Measurements from ENCODE around the gene FGF5. TPM values are rescaled to one million over a fixed set of nuclear protein-coding genes. Genes with fewer than 3 reads are reported as not detected.
"Not testable (repeated sequence)": the region's sequence is repeated elsewhere in the genome, so short reads cannot be mapped to it uniquely, and the experiment has no call there.

FGF5 gene
- total and polyA plus RNA-seq, 2 donors: under 0.01 to 0.02 TPM

DNA sequence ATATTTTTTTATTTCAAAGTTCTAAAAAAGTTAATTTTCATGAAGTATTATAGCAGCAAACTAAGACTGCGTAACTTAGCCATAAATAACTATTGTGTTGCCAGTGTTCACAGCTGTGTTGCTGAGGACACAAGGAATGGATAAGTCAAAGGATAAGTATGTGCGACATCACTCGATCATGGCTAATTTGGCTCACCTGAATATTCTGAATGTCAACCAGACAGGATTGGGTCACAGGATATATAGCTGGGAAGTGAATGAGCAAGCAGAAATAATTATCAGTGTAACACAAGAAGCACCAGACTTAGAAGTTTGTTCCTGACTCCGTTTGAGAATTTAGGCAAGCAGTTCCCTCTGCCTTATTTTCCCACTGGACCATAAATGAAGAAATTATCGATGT lies 35.3 kb upstream of the FGF5 start:
- Histone ChIP-seq H3K27ac (ENCODE audit: low read depth in 1 of 2, low read length in 1 of 2) (no peak overlapping the region), H3K4me1 (ENCODE audit: control insufficient read depth in 2 of 2, insufficient read depth in 2 of 2, low read length in 2 of 2) (no peaks in the 10 kb centered on the region), H3K4me3 (ENCODE audit: low read length in 2 of 2) (no peak overlapping the region), H3K27me3 (ENCODE audit: control insufficient read depth in 2 of 2, insufficient read depth in 1 of 2, low read length in 1 of 2) (no peaks in the 10 kb centered on the region), H3K36me3 (ENCODE audit: control insufficient read depth in 2 of 2, insufficient read depth in 2 of 2, low read length in 1 of 2) (no peaks in the 10 kb centered on the region), H3K9me3 (ENCODE audit: control insufficient read depth in 2 of 2, insufficient read depth in 1 of 2, low read length in 1 of 2) (no peaks in the 10 kb centered on the region)
- DNase-seq (ENCODE audit: low read depth in 6 of 9, low spot score in 9 of 9): no peak
- WGBS: 95% methylated on average over 5 of the region's 5 CpGs

DNA sequence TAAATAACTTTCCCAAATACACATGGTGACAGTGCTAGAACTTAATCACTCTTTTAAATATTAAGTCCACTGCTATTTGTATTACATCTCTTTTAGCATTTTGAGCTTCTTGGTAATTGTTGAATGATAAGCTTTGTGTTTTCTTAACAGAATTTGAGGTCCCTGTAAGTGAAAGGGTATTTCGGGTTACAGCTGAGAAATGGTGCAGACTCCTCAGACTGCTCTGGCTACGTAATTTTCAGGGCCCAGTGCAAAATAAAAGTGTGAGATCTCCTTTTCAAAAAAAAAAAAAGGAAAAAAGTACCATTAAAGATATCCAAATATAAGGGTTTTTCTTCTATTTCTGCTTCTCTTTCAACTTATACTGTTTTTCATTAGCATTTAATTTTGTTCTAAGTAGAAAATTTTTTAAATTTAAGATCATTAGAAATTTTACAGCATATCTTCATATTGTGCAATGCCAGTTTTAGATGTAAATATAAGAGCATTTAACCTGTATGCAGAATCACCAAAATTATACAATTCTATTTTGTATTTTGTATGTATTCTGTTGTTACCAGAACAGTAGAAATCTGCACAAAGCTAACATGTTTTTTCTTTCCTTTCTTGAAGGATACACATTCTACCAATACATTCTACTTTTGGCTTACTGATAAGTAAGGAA lies 33.6 kb upstream of the FGF5 start:
- Histone ChIP-seq H3K4me1 (ENCODE audit: control insufficient read depth in 2 of 2, insufficient read depth in 2 of 2, low read length in 2 of 2) (no peaks in the 10 kb centered on the region), H3K27me3 (ENCODE audit: control insufficient read depth in 2 of 2, insufficient read depth in 1 of 2, low read length in 1 of 2) (no peaks in the 10 kb centered on the region), H3K4me3 (ENCODE audit: low read length in 2 of 2) (no peak overlapping the region), H3K36me3 (ENCODE audit: control insufficient read depth in 2 of 2, insufficient read depth in 2 of 2, low read length in 1 of 2) (no peaks in the 10 kb centered on the region), H3K27ac (ENCODE audit: low read depth in 1 of 2, low read length in 1 of 2) (no peak overlapping the region), H3K9me3 (ENCODE audit: control insufficient read depth in 2 of 2, insufficient read depth in 1 of 2, low read length in 1 of 2) (no peaks in the 10 kb centered on the region)
- no peak for DNase-seq (ENCODE audit: low read depth in 6 of 9, low spot score in 9 of 9)
- WGBS: 96% methylated on average over 2 of the region's 2 CpGs

DNA sequence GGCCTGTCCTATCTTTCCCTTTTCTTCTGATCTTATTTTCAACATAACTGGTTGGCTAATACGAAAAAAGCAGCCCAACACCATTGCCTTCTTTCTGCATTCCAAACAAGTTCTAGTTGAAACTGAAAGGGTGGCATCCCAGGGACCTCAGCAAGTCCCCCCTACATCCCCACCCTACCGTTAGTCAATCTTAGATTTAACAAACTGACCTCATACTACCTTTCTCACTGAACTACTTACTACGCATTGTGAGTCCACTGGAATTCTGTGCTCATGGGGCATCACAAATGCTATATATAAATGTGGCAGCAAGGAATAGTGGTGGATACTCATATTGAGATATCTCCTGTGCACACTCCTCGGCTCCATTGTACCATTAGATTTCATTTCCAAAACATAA lies 33.1 kb upstream of the FGF5 start:
- WGBS: 95% methylated on average over 4 of the region's 4 CpGs

DNA sequence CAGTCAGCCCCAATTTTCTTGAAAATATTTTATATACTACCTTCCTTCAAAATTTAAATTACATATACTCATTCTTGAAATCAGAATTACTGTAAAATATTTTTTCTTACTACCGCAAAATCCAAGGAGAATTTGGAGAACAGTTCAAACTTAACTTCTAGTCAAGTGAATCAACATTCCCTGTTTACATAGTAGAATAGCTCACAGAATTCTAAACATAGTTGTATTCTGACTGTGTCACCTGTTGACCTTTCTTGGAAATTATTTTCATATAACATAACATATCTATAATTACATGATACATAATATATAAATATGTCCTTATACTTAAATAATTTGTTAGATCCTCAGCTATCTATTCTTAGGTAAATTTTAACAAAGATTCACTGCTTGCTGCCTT lies 31.0 kb upstream of the FGF5 start:
- no peaks in the 10 kb centered on the region for H3K4me1 ChIP-seq (ENCODE audit: control insufficient read depth in 2 of 2, insufficient read depth in 2 of 2, low read length in 2 of 2)
- no peak overlapping the region for H3K4me3 ChIP-seq (ENCODE audit: low read length in 2 of 2)
- H3K27ac ChIP-seq (ENCODE audit: low read depth in 1 of 2, low read length in 1 of 2): no peak overlapping the region
- H3K36me3 ChIP-seq (ENCODE audit: control insufficient read depth in 2 of 2, insufficient read depth in 2 of 2, low read length in 1 of 2): no peaks in the 10 kb centered on the region
- DNase-seq (ENCODE audit: low read depth in 6 of 9, low spot score in 9 of 9): no peak
- WGBS: 100% methylated on average over 1 of the region's 1 CpG
- no peaks in the 10 kb centered on the region for H3K27me3 ChIP-seq (ENCODE audit: control insufficient read depth in 2 of 2, insufficient read depth in 1 of 2, low read length in 1 of 2)
- H3K9me3 ChIP-seq (ENCODE audit: control insufficient read depth in 2 of 2, insufficient read depth in 1 of 2, low read length in 1 of 2): no peaks in the 10 kb centered on the region

More for the DNA sequence above, 33.1 kb upstream of the FGF5 start:
- no peak overlapping the region for H3K27ac ChIP-seq (ENCODE audit: low read depth in 1 of 2, low read length in 1 of 2)
- no peak overlapping the region for H3K4me3 ChIP-seq (ENCODE audit: low read length in 2 of 2)
- no peaks in the 10 kb centered on the region for H3K4me1 ChIP-seq (ENCODE audit: control insufficient read depth in 2 of 2, insufficient read depth in 2 of 2, low read length in 2 of 2)
- no peak for DNase-seq (ENCODE audit: low read depth in 6 of 9, low spot score in 9 of 9)
- H3K27me3 ChIP-seq (ENCODE audit: control insufficient read depth in 2 of 2, insufficient read depth in 1 of 2, low read length in 1 of 2): no peaks in the 10 kb centered on the region
- H3K9me3 ChIP-seq (ENCODE audit: control insufficient read depth in 2 of 2, insufficient read depth in 1 of 2, low read length in 1 of 2): no peaks in the 10 kb centered on the region
- H3K36me3 ChIP-seq (ENCODE audit: control insufficient read depth in 2 of 2, insufficient read depth in 2 of 2, low read length in 1 of 2): no peaks in the 10 kb centered on the region

DNA sequence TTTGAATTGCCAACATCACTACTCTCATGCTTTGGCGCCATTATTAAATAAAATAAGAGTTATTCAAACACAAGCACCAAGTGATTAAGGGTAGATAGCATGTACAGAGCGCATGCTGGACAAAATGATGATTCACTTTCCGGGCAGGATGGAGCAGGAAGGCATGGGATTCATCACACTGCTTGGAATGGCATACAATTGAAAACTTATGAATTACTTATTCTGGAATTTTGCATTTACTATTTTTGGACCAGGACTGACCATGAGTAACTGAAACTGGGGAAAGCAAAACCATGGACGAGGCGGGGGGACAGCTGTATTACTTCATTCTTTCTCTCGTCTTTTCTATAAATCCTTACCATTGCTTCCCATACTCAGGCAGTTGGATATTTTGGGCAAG lies 28.5 kb upstream of the FGF5 start:
- no peaks in the 10 kb centered on the region for H3K4me1 ChIP-seq (ENCODE audit: control insufficient read depth in 2 of 2, insufficient read depth in 2 of 2, low read length in 2 of 2)
- no peak overlapping the region for H3K27ac ChIP-seq (ENCODE audit: low read depth in 1 of 2, low read length in 1 of 2)
- H3K27me3 ChIP-seq (ENCODE audit: control insufficient read depth in 2 of 2, insufficient read depth in 1 of 2, low read length in 1 of 2): no peaks in the 10 kb centered on the region
- DNase-seq (ENCODE audit: low read depth in 6 of 9, low spot score in 9 of 9): no peak
- H3K36me3 ChIP-seq (ENCODE audit: control insufficient read depth in 2 of 2, insufficient read depth in 2 of 2, low read length in 1 of 2): no peaks in the 10 kb centered on the region
- no peak overlapping the region for H3K4me3 ChIP-seq (ENCODE audit: low read length in 2 of 2)
- WGBS: 96% methylated on average over 6 of the region's 6 CpGs
- H3K9me3 ChIP-seq (ENCODE audit: control insufficient read depth in 2 of 2, insufficient read depth in 1 of 2, low read length in 1 of 2): no peaks in the 10 kb centered on the region

DNA sequence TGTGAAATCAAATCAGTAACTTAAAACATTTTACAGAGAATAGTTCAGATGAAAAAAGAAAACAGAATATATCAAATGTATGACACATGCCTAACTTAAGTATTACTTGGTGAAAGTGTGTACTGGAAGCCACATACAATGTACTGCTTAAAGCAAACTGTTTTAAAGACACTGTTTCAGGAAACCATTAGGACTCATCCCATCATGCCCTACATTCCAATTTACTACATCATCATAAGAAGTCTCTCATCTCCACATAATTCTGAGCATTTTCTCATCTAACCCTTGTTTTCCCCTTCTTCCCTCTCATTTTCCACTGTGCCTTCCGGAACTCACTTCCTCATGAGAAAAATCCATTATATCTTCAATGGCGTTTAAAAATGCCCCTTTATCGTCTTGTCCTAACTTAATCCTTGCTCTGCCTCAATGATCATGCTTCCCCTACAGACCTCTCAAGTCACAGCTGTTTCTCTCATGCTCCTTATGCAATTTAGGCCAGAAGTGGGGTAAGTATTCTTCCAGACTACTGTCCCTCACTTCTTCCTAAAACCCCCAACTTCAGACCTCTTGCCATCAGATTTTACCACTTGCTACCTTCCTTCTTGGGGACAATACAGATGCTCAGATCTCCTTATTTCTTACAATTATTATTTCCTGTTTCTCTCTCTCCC lies 26.8 kb upstream of the FGF5 start:
- Histone ChIP-seq H3K4me1 (ENCODE audit: control insufficient read depth in 2 of 2, insufficient read depth in 2 of 2, low read length in 2 of 2) (no peaks in the 10 kb centered on the region), H3K4me3 (ENCODE audit: low read length in 2 of 2) (no peak overlapping the region)
- WGBS: 98% methylated on average over 3 of the region's 3 CpGs

DNA sequence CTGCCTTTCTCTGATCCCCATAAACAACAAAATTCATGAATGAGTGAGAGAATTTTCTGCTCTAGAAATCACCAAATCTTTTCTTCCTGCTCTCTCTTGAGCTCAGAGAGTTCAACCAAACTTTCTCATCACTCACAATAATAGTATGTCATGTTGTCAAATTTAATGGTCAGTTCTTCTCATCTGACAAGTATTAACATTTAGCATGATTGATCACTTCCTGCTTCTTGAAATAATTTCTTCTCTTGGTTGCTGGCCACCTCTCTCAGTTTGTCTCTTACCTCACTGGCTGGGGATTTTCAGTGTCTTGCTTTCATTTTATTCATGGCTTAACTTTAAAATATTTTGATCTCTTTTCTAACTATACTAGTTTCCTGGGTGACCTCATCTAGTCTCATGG lies 25.5 kb upstream of the FGF5 start:
- Histone ChIP-seq H3K4me1 (ENCODE audit: control insufficient read depth in 2 of 2, insufficient read depth in 2 of 2, low read length in 2 of 2) (no peaks in the 10 kb centered on the region), H3K36me3 (ENCODE audit: control insufficient read depth in 2 of 2, insufficient read depth in 2 of 2, low read length in 1 of 2) (no peaks in the 10 kb centered on the region), H3K27ac (ENCODE audit: low read depth in 1 of 2, low read length in 1 of 2) (no peak overlapping the region), H3K9me3 (ENCODE audit: control insufficient read depth in 2 of 2, insufficient read depth in 1 of 2, low read length in 1 of 2) (peaks cover 0 to 5% of the 10 kb centered on the region in 2 donors), H3K27me3 (ENCODE audit: control insufficient read depth in 2 of 2, insufficient read depth in 1 of 2, low read length in 1 of 2) (no peaks in the 10 kb centered on the region), H3K4me3 (ENCODE audit: low read length in 2 of 2) (no peak overlapping the region)
- no peak for DNase-seq (ENCODE audit: low read depth in 6 of 9, low spot score in 9 of 9)

More for the DNA sequence above, 26.8 kb upstream of the FGF5 start:
- no peak overlapping the region for H3K27ac ChIP-seq (ENCODE audit: low read depth in 1 of 2, low read length in 1 of 2)
- peaks cover 0 to 5% of the 10 kb centered on the region in 2 donors for H3K9me3 ChIP-seq (ENCODE audit: control insufficient read depth in 2 of 2, insufficient read depth in 1 of 2, low read length in 1 of 2)
- DNase-seq (ENCODE audit: low read depth in 6 of 9, low spot score in 9 of 9): no peak
- H3K27me3 ChIP-seq (ENCODE audit: control insufficient read depth in 2 of 2, insufficient read depth in 1 of 2, low read length in 1 of 2): no peaks in the 10 kb centered on the region
- H3K36me3 ChIP-seq (ENCODE audit: control insufficient read depth in 2 of 2, insufficient read depth in 2 of 2, low read length in 1 of 2): no peaks in the 10 kb centered on the region

DNA sequence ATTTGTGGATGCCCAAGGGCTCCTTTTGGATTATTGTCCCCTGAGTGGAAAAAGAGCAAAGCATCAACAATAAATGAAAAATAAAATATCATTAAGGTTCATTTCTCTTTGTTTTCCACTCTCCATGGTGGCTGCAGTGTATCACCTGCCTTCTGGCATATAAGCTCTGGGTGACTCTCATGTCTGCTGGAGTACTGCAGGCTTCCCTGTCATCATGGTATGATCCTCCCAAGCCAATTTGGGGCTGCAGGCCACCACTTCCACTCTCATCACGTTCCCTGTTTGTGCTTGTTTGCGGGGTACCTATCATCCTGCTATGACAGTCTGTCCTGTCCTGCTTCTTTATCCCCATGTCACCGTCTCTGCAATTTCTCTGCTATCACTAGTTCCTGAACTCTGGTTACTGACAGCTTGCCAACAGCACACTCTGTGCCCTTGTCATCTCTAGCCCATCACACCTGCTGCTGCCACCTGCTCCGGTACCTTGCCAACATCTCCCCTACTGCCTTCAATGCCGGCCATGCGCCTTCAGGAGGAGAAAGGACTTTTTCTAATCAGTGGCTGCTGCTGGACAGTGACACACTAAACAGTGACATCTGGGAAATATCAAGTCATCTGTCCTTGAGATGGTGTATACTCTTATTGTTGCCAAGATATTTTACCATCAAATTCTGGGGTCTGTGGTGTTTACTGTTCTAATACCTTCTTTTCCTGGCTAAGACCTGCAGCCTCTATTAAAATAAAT lies 23.0 kb upstream of the FGF5 start:
- H3K4me1 ChIP-seq (ENCODE audit: control insufficient read depth in 2 of 2, insufficient read depth in 2 of 2, low read length in 2 of 2): no peaks in the 10 kb centered on the region
- no peaks in the 10 kb centered on the region for H3K36me3 ChIP-seq (ENCODE audit: control insufficient read depth in 2 of 2, insufficient read depth in 2 of 2, low read length in 1 of 2)
- H3K9me3 ChIP-seq (ENCODE audit: control insufficient read depth in 2 of 2, insufficient read depth in 1 of 2, low read length in 1 of 2): peaks cover 0 to 5% of the 10 kb centered on the region in 2 donors
- no peak overlapping the region for H3K4me3 ChIP-seq (ENCODE audit: low read length in 2 of 2)
- 87% methylated on average over 6 of the region's 6 CpGs for WGBS
- no peak overlapping the region for H3K27ac ChIP-seq (ENCODE audit: low read depth in 1 of 2, low read length in 1 of 2)
- H3K27me3 ChIP-seq (ENCODE audit: control insufficient read depth in 2 of 2, insufficient read depth in 1 of 2, low read length in 1 of 2): no peaks in the 10 kb centered on the region
- DNase-seq (ENCODE audit: low read depth in 6 of 9, low spot score in 9 of 9): no peak

DNA sequence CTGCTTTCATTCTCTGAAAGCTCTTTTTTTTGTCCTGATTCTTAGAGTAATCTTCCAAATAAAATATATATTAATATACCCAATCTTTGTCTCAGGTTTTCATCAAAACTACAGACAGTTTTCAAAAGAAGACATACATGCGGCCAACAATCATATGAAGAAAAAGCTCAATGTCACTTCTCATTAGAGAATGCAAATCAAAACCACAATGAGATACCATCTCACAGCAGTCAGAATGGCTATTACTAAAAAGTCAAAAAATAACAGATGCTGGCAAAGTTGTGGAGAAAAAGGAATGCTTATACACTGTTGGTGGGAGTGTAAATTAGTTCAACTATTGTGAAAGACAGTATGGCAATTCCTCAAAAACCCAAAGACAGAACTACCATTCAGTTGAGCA lies 19.0 kb upstream of the FGF5 start:
- H3K36me3 ChIP-seq (ENCODE audit: control insufficient read depth in 2 of 2, insufficient read depth in 2 of 2, low read length in 1 of 2); H3K4me3 ChIP-seq (ENCODE audit: low read length in 2 of 2); H3K27me3 ChIP-seq (ENCODE audit: control insufficient read depth in 2 of 2, insufficient read depth in 1 of 2, low read length in 1 of 2); H3K27ac ChIP-seq (ENCODE audit: low read depth in 1 of 2, low read length in 1 of 2); DNase-seq (ENCODE audit: low read depth in 6 of 9, low spot score in 9 of 9); H3K9me3 ChIP-seq (ENCODE audit: control insufficient read depth in 2 of 2, insufficient read depth in 1 of 2, low read length in 1 of 2); H3K4me1 ChIP-seq (ENCODE audit: control insufficient read depth in 2 of 2, insufficient read depth in 2 of 2, low read length in 2 of 2): not testable (repeated sequence)
- WGBS: 94% methylated on average over 1 of the region's 1 CpG

Data from thymus (tissue), 11 donors.